GM18867 (cell line): ENCODE results near the gene DACT2.
"Not testable (repeated sequence)": the region's sequence is repeated elsewhere in the genome, so short reads cannot be mapped to it uniquely, and the experiment has no call there.

Source experiments
- ATAC-seq: cut with Tn5 transposase; IDR thresholded peaks from one replicate; pipeline ENCODE4 v1.9.1; 2021; ENCODE audit warnings: mild to moderate bottlenecking, moderate library complexity; ENCODE audit not compliant: unreplicated experiment

Gene DACT2

GRCh38 chr6:168305096-168305749 is 14.4 kb downstream of the DACT2 start:
- ATAC-seq = no peak

- ATAC-seq = no peak
Observed at GRCh38 chr6:168304752-168305015, 14.9 kb downstream of the DACT2 start.

- no peak for ATAC-seq
Observed at GRCh38 chr6:168303982-168304751, 15.4 kb downstream of the DACT2 start.

- no peak for ATAC-seq
Observed at GRCh38 chr6:168302534-168302933, 17.0 kb downstream of the DACT2 start.

GRCh38 chr6:168301648-168302398 is 17.8 kb downstream of the DACT2 start:
- ATAC-seq = no peak

- no peak for ATAC-seq
Observed at GRCh38 chr6:168300975-168301647, 18.5 kb downstream of the DACT2 start.

- no peak for ATAC-seq
Observed at GRCh38 chr6:168299541-168300511, 19.8 kb downstream of the DACT2 start.

GRCh38 chr6:168297643-168298042 is 21.9 kb downstream of the DACT2 start:
- ATAC-seq = no peak

- ATAC-seq = no peak
Observed at GRCh38 chr6:168294901-168295300, 24.7 kb downstream of the DACT2 start.

GRCh38 chr6:168293636-168294530 is 25.7 kb downstream of the DACT2 start:
- no peak for ATAC-seq

- no peak for ATAC-seq
Observed at GRCh38 chr6:168292826-168293225, 26.8 kb downstream of the DACT2 start.

GRCh38 chr6:168291450-168291849 is 28.1 kb downstream of the DACT2 start:
- ATAC-seq = no peak

GRCh38 chr6:168290095-168290494 is 29.5 kb downstream of the DACT2 start:
- ATAC-seq = no peak

- no peak for ATAC-seq
Observed at GRCh38 chr6:168289571-168289962, 30.0 kb downstream of the DACT2 start.

- ATAC-seq = no peak
Observed at GRCh38 chr6:168288781-168289570, 30.6 kb downstream of the DACT2 start.

GRCh38 chr6:168287460-168287859 is 32.1 kb downstream of the DACT2 start:
- ATAC-seq = not testable (repeated sequence)

- ATAC-seq = not testable (repeated sequence)
Observed at GRCh38 chr6:168286771-168287446, 32.7 kb downstream of the DACT2 start.

GRCh38 chr6:168286116-168286515 is 33.5 kb downstream of the DACT2 start:
- no peak for ATAC-seq
